Right lung (tissue), 10 donors: Measurements from ENCODE around the gene DGKA. TPM values are rescaled to one million over a fixed set of nuclear protein-coding genes. Genes with fewer than 3 reads are reported as not detected.
"Not testable (repeated sequence)": the region's sequence is repeated elsewhere in the genome, so short reads cannot be mapped to it uniquely, and the experiment has no call there.

ENCODE experiments used
- DNase-seq, 2 donors: peaks; one replicate each; pipeline ENCODE4 v3.0.0-alpha.2; 2013
- long read RNA-seq, 8 donors: transcript quantifications; one replicate each; lab custom pipeline, GENCODE V29; 2026
- polyA plus RNA-seq, 5 donors: library from polyadenylated mRNA; unstranded; fragments of 120-200 nt; gene quantifications; one replicate each; pipeline versions ENCODE4 v1.2.1 to v1.2.3, GENCODE V29; 2013; ENCODE audit warnings: inconsistent platforms in 1 of 5, low replicate concordance in 1 of 5; ENCODE audit not compliant: insufficient read length in 5 of 5, insufficient read depth in 1 of 5

The DGKA gene
- polyA plus RNA-seq = 10 to 100 TPM; 27.7 to 44.8 (median 39.6) TPM
- long read RNA-seq, donor 1, partial matches to known transcripts = 18 of 51 reads
- long read RNA-seq, donor 1, other reads (novel, unspliced or antisense) = 33 of 51 reads
- long read RNA-seq, donor 2, partial matches to known transcripts = 6 of 8 reads
- long read RNA-seq, donor 2, other reads (novel, unspliced or antisense) = 0 of 8 reads
- long read RNA-seq, donor 3, partial matches to known transcripts = 11 of 13 reads
- long read RNA-seq, donor 3, other reads (novel, unspliced or antisense) = 0 of 13 reads
- long read RNA-seq, donor 4, partial matches to known transcripts = 9 of 40 reads
- long read RNA-seq, donor 4, other reads (novel, unspliced or antisense) = 31 of 40 reads
- long read RNA-seq, donor 5, partial matches to known transcripts = 12 of 45 reads
- long read RNA-seq, donor 5, other reads (novel, unspliced or antisense) = 32 of 45 reads
- long read RNA-seq, donor 6, partial matches to known transcripts = 0 of 1 reads
- long read RNA-seq, donor 6, other reads (novel, unspliced or antisense) = 0 of 1 reads
- long read RNA-seq, donor 7, partial matches to known transcripts = 0 of 1 reads
- long read RNA-seq, donor 7, other reads (novel, unspliced or antisense) = 0 of 1 reads
- long read RNA-seq, donor 8 = 0 reads

- peak; percentile 47 to 62 for DNase-seq
These were observed at the start of gene DGKA for GRCh38 chr12:55930771-55931316. Gene DGKA, plus strand, starts transcription at chr12:55931162. Its CDS starts 5,342 bp downstream, at chr12:55936504.

- no peak for DNase-seq
These were observed 45.8 kb upstream of the DGKA start for GRCh38 chr12:55885113-55885512.

GRCh38 chr12:55891310-55891709 lies 39.7 kb upstream of the DGKA start:
- DNase-seq = no peak

- no peak for DNase-seq
These were observed 37.2 kb upstream of the DGKA start for GRCh38 chr12:55893723-55894122.

GRCh38 chr12:55899082-55899481 lies 31.9 kb upstream of the DGKA start:
- no peak for DNase-seq

GRCh38 chr12:55901881-55902490 lies 29.0 kb upstream of the DGKA start:
- DNase-seq = no peak

GRCh38 chr12:55906056-55906455 lies 24.9 kb upstream of the DGKA start:
- DNase-seq = no peak

- no peak for DNase-seq
These were observed 22.0 kb upstream of the DGKA start for GRCh38 chr12:55908726-55909512.

- no peak for DNase-seq
These were observed 21.5 kb upstream of the DGKA start for GRCh38 chr12:55909513-55909884.

GRCh38 chr12:55912908-55913307 lies 18.1 kb upstream of the DGKA start:
- DNase-seq = no peak

- DNase-seq = no peak
These were observed 15.5 kb upstream of the DGKA start for GRCh38 chr12:55915482-55915859.

- not testable (repeated sequence) for DNase-seq
These were observed 11.9 kb upstream of the DGKA start for GRCh38 chr12:55919032-55919431.

GRCh38 chr12:55922126-55922525 lies 8.8 kb upstream of the DGKA start:
- no peak for DNase-seq

- DNase-seq = not testable (repeated sequence)
These were observed 7.3 kb upstream of the DGKA start for GRCh38 chr12:55923648-55924047.

- DNase-seq = no peak
These were observed 5.6 kb upstream of the DGKA start for GRCh38 chr12:55925371-55925770.

- no peak for DNase-seq
These were observed 4.9 kb upstream of the DGKA start for GRCh38 chr12:55925870-55926737.

- DNase-seq = peak; percentile 92 to 93
These were observed 4.0 kb upstream of the DGKA start for GRCh38 chr12:55926738-55927587.

GRCh38 chr12:55927588-55928502 lies 3.1 kb upstream of the DGKA start, which contains the start of gene PYM1:
Gene PYM1, minus strand, starts transcription at chr12:55927894. Its CDS starts 133 bp downstream, at chr12:55927761.
- DNase-seq = peak; percentile 64 to 67
